Measurements from ENCODE around the gene FILIP1.

- TF ChIP-seq, protein P1, sequence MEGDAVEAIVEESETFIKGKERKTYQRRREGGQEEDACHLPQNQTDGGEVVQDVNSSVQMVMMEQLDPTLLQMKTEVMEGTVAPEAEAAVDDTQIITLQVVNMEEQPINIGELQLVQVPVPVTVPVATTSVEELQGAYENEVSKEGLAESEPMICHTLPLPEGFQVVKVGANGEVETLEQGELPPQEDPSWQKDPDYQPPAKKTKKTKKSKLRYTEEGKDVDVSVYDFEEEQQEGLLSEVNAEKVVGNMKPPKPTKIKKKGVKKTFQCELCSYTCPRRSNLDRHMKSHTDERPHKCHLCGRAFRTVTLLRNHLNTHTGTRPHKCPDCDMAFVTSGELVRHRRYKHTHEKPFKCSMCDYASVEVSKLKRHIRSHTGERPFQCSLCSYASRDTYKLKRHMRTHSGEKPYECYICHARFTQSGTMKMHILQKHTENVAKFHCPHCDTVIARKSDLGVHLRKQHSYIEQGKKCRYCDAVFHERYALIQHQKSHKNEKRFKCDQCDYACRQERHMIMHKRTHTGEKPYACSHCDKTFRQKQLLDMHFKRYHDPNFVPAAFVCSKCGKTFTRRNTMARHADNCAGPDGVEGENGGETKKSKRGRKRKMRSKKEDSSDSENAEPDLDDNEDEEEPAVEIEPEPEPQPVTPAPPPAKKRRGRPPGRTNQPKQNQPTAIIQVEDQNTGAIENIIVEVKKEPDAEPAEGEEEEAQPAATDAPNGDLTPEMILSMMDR (IDR thresholded peaks at IDR 0.05 in 2 of 3, conservative IDR thresholded peaks at IDR 0.05 in 1 of 3; ENCODE audit: control insufficient read depth in 2 of 3, extremely low read depth in 1 of 3, insufficient read depth in 1 of 3, low read depth in 3 of 3, low read length in 3 of 3), result no peak
- TF ChIP-seq ATF7 (IDR thresholded peaks at IDR 0.05; ENCODE audit: low read depth) (no peak), CHD4 (IDR thresholded peaks at IDR 0.05) (no peak), CHD2 (IDR thresholded peaks at IDR 0.05; ENCODE audit: borderline replicate concordance, low read depth, low read length) (no peak), NRF1 (conservative IDR thresholded peaks at IDR 0.05; ENCODE audit: low read depth, low read length) (no peak), EP300 (IDR thresholded peaks at IDR 0.05; ENCODE audit: borderline replicate concordance in 1 of 2, control insufficient read depth in 1 of 2, low read depth in 2 of 2, low read length in 2 of 2) (no peak), EZH2 (IDR thresholded peaks at IDR 0.05; ENCODE audit: borderline replicate concordance, control insufficient read depth, low read depth, low read length) (no peak), POLR2A (IDR thresholded peaks at IDR 0.05; ENCODE audit: low read depth, low read length) (no peak)
Measured at GRCh38 chr6:75281653-75282052, 211.9 kb downstream of the FILIP1 start.

Data from GM12878 (cell line).